ENCODE results near the gene RNF115.

- TF ChIP-seq CTCF (IDR thresholded peaks at IDR 0.05; ENCODE audit: low read depth, low read length, poor library complexity, severe bottlenecking) (no peak), EZH2phosphoT487 (IDR thresholded peaks at IDR 0.05; ENCODE audit: borderline replicate concordance, low read length) (no peak)
Measured at GRCh38 chr1:145771056-145771455, 52.8 kb downstream of the RNF115 start.

Measured in DOHH2 (cell line).